Endothelial cell of umbilical vein (primary cell): ENCODE measurements around the gene LNX2. TPM values are rescaled to one million over a fixed set of nuclear protein-coding genes. Genes with fewer than 3 reads are reported as not detected.

Source experiments
- BruUV-seq: library from RNA; stranded (reverse); fragments of 400-500 nt; replicated peaks from 2 replicates; lab custom pipeline; 2021; lab: Mats Ljungman, UMichigan
- CTCF ChIA-PET: fragments of 300-600, 350-600 bp; sonication (Branson Sonifier 250); formaldehyde crosslinking; loops from one replicate; lab custom pipeline; 2021; ENCODE audit warnings: antibody characterized with exemption, inconsistent platforms; lab: Charles Lee
- POLR2A ChIA-PET: fragments of 300-600, 350-600 bp; sonication (Branson Sonifier 250); formaldehyde crosslinking; loops from one replicate; lab custom pipeline; 2021; ENCODE audit warnings: antibody characterized with exemption, inconsistent platforms; lab: Charles Lee
- DNase-seq: peaks from one replicate; pipeline ENCODE4 v3.0.0-alpha.2; 2011; ENCODE audit warnings: low read depth, low spot score
- FAIRE-seq: peaks from 2 replicates; lab custom pipeline; 2011; peaks lifted over from hg19 to GRCh38; lab: Jason Lieb, UNC
- H2AFZ ChIP-seq: 2 replicates; pipeline ENCODE4 v1.6.0; 2012; ENCODE audit warnings: low read depth, low read length, control low read depth, inconsistent platforms
- H3K27ac ChIP-seq: 2 replicates; pipeline ENCODE4 v1.5.1; 2011; ENCODE audit warnings: low read depth, mild to moderate bottlenecking, control low read depth, low read length, moderate library complexity; ENCODE audit not compliant: insufficient read depth
- H3K27me3 ChIP-seq, 2 experiments: 2 replicates each; pipeline versions ENCODE4 v1.6.0 to v1.6.1; 2011; ENCODE audit warnings: low read length in 2 of 2, mixed read lengths in 1 of 2; ENCODE audit not compliant: control insufficient read depth in 2 of 2, insufficient read depth in 2 of 2
- H3K36me3 ChIP-seq, 2 experiments: 2 replicates in 1 of 2; 3 replicates in 1 of 2; pipeline ENCODE4 v1.5.1; 2011; ENCODE audit warnings: low read length in 2 of 2, mild to moderate bottlenecking in 1 of 2, moderate library complexity in 1 of 2; ENCODE audit not compliant: control insufficient read depth in 2 of 2, insufficient read depth in 2 of 2; ENCODE audit errors: extremely low read depth in 1 of 2
- H3K4me1 ChIP-seq: 3 replicates; pipeline ENCODE4 v1.5.1; 2011; ENCODE audit warnings: mild to moderate bottlenecking, low read length; ENCODE audit not compliant: control insufficient read depth, insufficient read depth; ENCODE audit errors: extremely low read depth
- H3K4me2 ChIP-seq: 2 replicates; pipeline ENCODE4 v1.6.1; 2011; ENCODE audit warnings: low read length, control low read depth, mixed read lengths; ENCODE audit not compliant: insufficient read depth
- H3K4me3 ChIP-seq, 3 experiments: fragments of 200-600 bp in 1 of 3; sonication (generic), shearing (Covaris generic) in 1 of 3; replicated peaks in 1 of 3; 2 replicates each; pipeline ENCODE4 v1.5.1; 2011 to 2016; ENCODE audit warnings: control low read depth in 3 of 3, low read length in 3 of 3, mild to moderate bottlenecking in 2 of 3, inconsistent platforms in 1 of 3, low read depth in 1 of 3, moderate library complexity in 1 of 3; ENCODE audit not compliant: insufficient read depth in 1 of 3
- H3K79me2 ChIP-seq: 2 replicates; pipeline ENCODE4 v1.6.0; 2012; ENCODE audit warnings: low read length, inconsistent platforms; ENCODE audit not compliant: control insufficient read depth, insufficient read depth
- H3K9ac ChIP-seq: replicated peaks from 2 replicates; pipeline ENCODE3; 2011; ENCODE audit warnings: low read length, control low read depth; ENCODE audit not compliant: insufficient read depth; ENCODE audit errors: extremely low read depth
- H3K9me1 ChIP-seq: replicated peaks from 3 replicates; pipeline ENCODE4 v1.6.0; 2011; ENCODE audit warnings: mild to moderate bottlenecking, low read length; ENCODE audit not compliant: control insufficient read depth, insufficient read depth; ENCODE audit errors: extremely low read depth
- H3K9me3 ChIP-seq: replicated peaks from 2 replicates; pipeline ENCODE4 v1.5.1; 2012; ENCODE audit warnings: low read length, inconsistent platforms; ENCODE audit not compliant: control insufficient read depth, insufficient read depth
- H4K20me1 ChIP-seq: replicated peaks from 2 replicates; pipeline ENCODE3; 2011; ENCODE audit warnings: mild to moderate bottlenecking, low read length; ENCODE audit not compliant: control insufficient read depth, insufficient read depth; ENCODE audit errors: extremely low read depth
- CTCF ChIP-seq, 2 donors: IDR thresholded peaks; 1 replicate in 1 of 2; 2 replicates in 1 of 2; pipeline ENCODE4 v1.5.1; 2011; ENCODE audit warnings: low read length in 2 of 2, mild to moderate bottlenecking in 2 of 2, moderate library complexity in 2 of 2, control low read depth in 1 of 2, inconsistent platforms in 1 of 2, low read depth in 1 of 2; ENCODE audit not compliant: insufficient read depth in 1 of 2; ENCODE audit errors: extremely low read depth in 1 of 2
- EZH2 ChIP-seq: IDR thresholded peaks from 2 replicates; pipeline ENCODE4 v1.6.1; 2012; ENCODE audit warnings: borderline replicate concordance, low read depth, mild to moderate bottlenecking, moderate library complexity, low read length, inconsistent platforms; ENCODE audit not compliant: severe bottlenecking
- FOS ChIP-seq: IDR thresholded peaks from 2 replicates; pipeline ENCODE4 v1.6.1; 2011; ENCODE audit warnings: mild to moderate bottlenecking, low read length, moderate library complexity, borderline replicate concordance; ENCODE audit not compliant: insufficient read depth
- GATA2 ChIP-seq: IDR thresholded peaks from 2 replicates; pipeline ENCODE4 v1.7.0; 2011; ENCODE audit warnings: low read depth, mild to moderate bottlenecking, moderate library complexity, mixed read lengths, low read length; ENCODE audit not compliant: insufficient read length, insufficient read depth
- JUN ChIP-seq: IDR thresholded peaks from 2 replicates; pipeline ENCODE4 v1.6.1; 2011; ENCODE audit warnings: borderline replicate concordance, low read depth; ENCODE audit not compliant: insufficient read length, insufficient read depth
- MAX ChIP-seq: IDR thresholded peaks from 2 replicates; pipeline ENCODE4 v1.6.1; 2011; ENCODE audit not compliant: insufficient read depth, insufficient read length
- MYC ChIP-seq: IDR thresholded peaks from one replicate; pipeline ENCODE4 v1.6.1; 2011; ENCODE audit warnings: mild to moderate bottlenecking, low read depth, low read length
- POLR2A ChIP-seq: IDR thresholded peaks from 2 replicates; pipeline ENCODE4 v1.6.1; 2012; ENCODE audit warnings: low read depth, mild to moderate bottlenecking, control low read depth, low read length
- POLR2AphosphoS5 ChIP-seq: IDR thresholded peaks from 2 replicates; pipeline ENCODE4 v1.6.1; 2012; ENCODE audit warnings: low read depth, mild to moderate bottlenecking, control low read depth, low read length, moderate library complexity; ENCODE audit not compliant: insufficient read depth
- dilution Hi-C: fragments of 300-500 bp; cut with MboI; formaldehyde crosslinking; loops from one replicate; pipeline ENCODE4 v1.15.0; 2019; ENCODE audit warnings: low sequenced_read_pairs; ENCODE audit not compliant: extremely low pct_ligation_motif_present
- intact Hi-C: fragments of 100-400 bp; cut with micrococcal nuclease; formaldehyde crosslinking; loops from one replicate; pipeline ENCODE4 v1.10.0; 2022
- polyA plus RNA-seq, 4 experiments: library from polyadenylated mRNA; depleted of rRNA in 3 of 4; stranded (reverse) in 3 of 4; unstranded in 1 of 4; fragments of >200 nt; gene quantifications; 2 replicates each; pipeline versions ENCODE4 v1.2.1 to v1.2.3, GENCODE V29; 2011 to 2012; ENCODE audit warnings: missing spikeins in 1 of 4
- total RNA-seq: library from RNA; stranded (reverse); gene quantifications from 2 replicates; pipeline ENCODE4 v1.2.3, GENCODE V29; 2021

LNX2 gene
- total and polyA plus RNA-seq, 2 donors (not counting 3 experiments of a cell fraction or from before 2014, with no cell fraction given) = 7.0 to 9.1 TPM

DNA sequence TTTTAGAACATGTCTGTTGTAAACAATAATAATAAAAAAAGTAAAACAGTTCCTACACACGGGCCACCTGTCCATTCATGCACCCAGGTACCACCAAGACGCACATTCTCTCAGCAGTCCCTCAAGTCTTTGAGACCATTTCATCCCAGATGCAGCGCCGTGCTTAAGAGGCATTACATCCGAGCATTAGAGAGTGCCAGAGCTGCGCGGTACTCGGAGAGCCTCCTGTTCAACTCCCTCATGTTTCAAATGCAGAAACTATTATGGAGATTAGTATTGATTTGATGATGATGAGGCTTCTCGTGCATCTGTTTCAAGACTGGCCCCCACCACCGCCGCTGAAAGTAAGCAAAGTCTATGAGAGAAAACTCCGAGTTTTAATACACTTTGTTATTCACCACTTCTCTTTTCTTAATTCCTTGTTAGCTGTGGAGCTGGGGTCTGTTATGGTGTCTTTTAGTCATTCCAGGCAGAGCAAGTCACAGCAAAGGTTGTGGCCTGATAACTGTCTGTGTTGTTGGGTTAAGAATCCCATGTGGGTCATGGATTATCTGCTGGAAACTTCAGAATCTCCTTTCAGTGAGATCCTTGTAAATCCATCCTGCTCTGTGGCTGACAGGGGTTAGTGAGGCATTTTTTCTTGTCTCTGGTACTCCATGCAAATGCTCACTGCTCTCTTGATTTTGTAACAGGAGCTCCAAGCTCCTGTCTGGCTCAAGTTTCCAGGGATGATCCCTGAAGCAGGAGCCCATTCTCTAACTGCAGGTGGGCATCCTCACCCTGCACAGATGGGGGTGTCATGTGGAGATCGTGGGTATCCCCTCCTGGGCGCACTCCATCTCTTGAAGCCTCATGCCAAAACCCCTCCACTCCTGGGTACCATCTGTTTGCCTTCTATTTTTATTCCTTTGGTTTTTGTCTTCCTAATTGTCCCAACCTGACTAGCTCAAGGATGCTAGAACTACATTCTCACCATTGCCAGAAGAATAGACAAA lies 95.1 kb downstream of the LNX2 start:
- BruUV-seq = no TSS peak
- FAIRE-seq (no peak), DNase-seq (no peak)
- POLR2A ChIA-PET = no interaction called here
- H3K4me3 ChIP-seq = no peak overlapping the region
- H3K27ac ChIP-seq = no peak overlapping the region
- H3K9me3 ChIP-seq = no peaks in the 10 kb centered on the region
- CTCF ChIA-PET = interaction anchor here (1.2 to 2.9 kb wide), 6 partner anchors 8 to 301 kb away, joined by 4 to 10 read pairs (median 6); no protein-coding TSS in a partner anchor
- intact Hi-C loops = no loop called here
- H3K9me1 ChIP-seq = no peaks in the 10 kb centered on the region
- no peak overlapping the region for H3K4me2 ChIP-seq
- H3K79me2 ChIP-seq = no peaks in the 10 kb centered on the region
- no peak overlapping the region for H2AFZ ChIP-seq
- peaks cover 7% of the 10 kb centered on the region for H3K4me1 ChIP-seq
- no peaks in the 10 kb centered on the region for H4K20me1 ChIP-seq
- dilution Hi-C loops = loop anchor here (25.0 kb wide), 1 partner anchor 312 kb away; no protein-coding TSS in a partner anchor
- TF ChIP-seq GATA2 = no peak
- no peak for TF ChIP-seq MAX
- no peak for TF ChIP-seq EZH2
- TF ChIP-seq MYC = no peak
- no peak for TF ChIP-seq FOS
- TF ChIP-seq JUN = no peak
- no peak for TF ChIP-seq POLR2A
- TF ChIP-seq CTCF (IDR thresholded peaks at IDR 0.05; ENCODE audit: extremely low read depth in 1 of 2, insufficient read depth in 1 of 2, low read depth in 1 of 2, low read length in 2 of 2) = no peak
- no peak for TF ChIP-seq POLR2AphosphoS5
- no peaks in the 10 kb centered on the region for H3K36me3 ChIP-seq
- H3K9ac ChIP-seq = no peak overlapping the region
- H3K27me3 ChIP-seq = no peaks in the 10 kb centered on the region
